ENCODE data around the gene RARB.

GRCh38 chr3:25433106-25433505 lies 5.0 kb downstream of the RARB start:
- TF ChIP-seq CTCF (IDR thresholded peaks at IDR 0.05) (no peak), ZFX (IDR thresholded peaks at IDR 0.05; ENCODE audit: borderline replicate concordance) (no peak)

Data from 22Rv1 (cell line).